Stimulated activated CD8-positive, alpha-beta memory T cell treated with anti-CD3 and anti-CD28 coated beads, Interleukin-12 subunit alpha, Interleukin-12 subunit beta, amount 100 ng/mL, for 4 hours (primary cell): ENCODE measurements around the gene TRPM3.

Experiments
- DNase-seq: peaks from one replicate; pipeline ENCODE4 v3.0.0-alpha.2; 2020; ENCODE audit warnings: low read depth

Gene TRPM3

DNA sequence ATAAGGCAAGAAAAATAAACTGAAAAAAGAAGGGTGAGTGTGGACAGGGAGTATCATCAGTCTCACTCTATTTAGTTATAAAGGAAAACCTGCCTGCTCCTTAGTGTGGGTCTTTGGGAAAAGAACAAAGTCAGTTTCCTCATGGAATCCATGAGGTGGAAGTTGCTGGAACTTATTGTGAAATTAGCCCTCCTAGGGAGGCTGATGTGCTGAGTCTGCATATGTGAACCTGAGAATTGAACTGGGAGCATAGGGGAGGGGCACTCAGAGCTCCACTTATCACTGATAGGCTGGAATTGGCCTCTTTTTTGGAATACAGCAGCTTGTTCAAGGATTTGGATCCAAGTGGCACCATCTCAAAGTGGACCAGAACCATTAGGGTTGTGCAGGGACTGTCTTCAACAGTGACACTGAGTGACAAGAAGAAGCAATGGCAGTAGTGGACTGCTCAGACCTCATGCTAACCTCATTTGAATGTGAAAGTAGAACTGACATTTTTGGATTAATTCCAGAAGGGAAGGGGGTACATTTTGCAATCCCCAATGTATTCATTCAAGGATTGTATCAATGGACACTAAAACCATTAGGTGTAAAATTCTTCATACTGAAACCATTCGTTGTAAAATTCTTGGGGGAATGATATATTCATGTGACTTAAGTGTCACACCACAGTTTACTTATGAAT lies 603.4 kb downstream of the TRPM3 start:
- DNase-seq, result no peak

DNA sequence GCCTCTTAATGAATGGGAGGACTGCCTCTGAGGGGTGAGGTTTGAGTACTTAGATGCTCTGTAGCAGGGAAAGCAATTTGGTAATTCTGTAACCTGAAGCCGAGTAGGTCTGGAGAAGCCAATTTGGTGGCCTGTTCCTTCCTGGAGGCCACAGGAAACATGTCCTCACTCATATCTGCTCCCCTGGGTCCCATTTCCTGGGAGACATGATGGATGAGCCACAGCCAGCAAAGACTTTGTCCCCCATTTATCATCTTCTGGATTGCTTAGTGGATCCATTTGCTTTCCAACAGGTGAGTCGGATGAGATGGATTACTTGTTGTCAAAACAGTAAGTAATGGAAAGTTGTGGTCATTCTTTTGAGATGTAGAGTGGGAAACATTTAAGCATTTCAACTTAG lies 607.1 kb downstream of the TRPM3 start:
- DNase-seq, result no peak

DNA sequence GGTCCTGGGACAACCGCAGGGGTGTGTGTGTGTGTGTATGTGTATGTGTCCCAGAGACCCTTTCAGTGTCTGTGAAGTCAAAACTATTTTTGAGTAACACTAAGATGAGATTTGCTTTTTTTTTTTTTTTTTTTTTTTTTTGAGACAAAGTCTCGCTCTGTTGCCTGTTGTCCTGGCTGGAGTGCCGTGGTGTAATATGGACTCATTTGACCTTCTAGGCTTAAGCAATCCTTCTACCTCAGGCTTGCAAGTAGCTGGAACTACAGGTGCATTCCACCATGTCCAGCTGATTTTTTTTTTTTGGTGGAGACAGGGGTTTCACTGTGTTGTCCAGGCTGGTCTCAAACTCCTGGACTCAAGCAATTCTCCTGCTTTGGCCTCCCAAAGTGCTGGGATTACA lies 609.6 kb downstream of the TRPM3 start:
- no peak for DNase-seq

DNA sequence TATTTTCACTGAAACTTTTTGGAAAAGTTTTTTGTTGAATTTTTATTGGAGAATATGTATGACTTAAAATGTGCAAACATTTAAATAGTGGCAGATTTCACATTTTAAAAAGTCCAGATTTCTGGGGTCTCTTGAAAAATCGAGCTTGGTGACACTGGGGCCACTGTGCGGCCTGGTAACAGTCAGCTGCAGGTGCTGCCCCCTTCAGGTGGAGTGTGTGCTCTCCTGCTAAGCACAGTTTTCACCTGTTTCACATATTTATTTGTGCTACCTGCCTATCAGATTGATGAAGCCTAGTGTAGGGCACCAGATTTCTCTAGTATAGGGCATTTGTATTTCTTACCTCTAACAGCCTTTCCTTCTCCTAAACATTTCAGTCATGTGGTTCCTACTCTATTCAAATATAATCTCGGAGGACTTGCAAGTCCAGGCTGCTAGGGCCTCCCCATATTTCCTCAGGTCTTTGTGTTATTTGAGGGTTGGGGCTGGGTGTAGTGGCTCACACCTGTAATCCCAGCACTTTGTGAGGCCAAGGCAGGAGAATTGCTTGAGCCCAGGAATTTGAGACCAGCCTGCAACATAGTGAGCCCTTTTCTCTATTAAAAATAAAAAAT lies 611.2 kb downstream of the TRPM3 start:
- no peak for DNase-seq

DNA sequence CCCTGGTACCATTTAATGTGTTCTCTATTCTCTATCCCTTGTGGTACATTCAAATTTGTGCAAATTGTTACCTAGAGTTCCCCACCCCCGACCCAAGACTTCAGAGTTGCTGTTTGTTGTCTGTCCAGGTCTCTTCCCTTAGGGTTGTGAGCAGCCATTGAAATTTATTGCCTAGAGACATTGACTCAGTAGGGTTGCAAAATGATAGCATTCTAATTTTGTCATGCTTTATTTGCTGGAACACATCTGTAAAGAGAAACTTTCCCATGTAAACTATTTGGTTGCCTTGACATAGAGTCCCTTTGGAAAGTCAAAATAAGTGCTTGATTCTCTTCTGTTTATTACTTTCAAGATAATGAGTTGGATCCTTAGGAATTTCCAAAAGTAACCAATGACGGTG lies 615.3 kb downstream of the TRPM3 start:
- DNase-seq, result no peak

DNA sequence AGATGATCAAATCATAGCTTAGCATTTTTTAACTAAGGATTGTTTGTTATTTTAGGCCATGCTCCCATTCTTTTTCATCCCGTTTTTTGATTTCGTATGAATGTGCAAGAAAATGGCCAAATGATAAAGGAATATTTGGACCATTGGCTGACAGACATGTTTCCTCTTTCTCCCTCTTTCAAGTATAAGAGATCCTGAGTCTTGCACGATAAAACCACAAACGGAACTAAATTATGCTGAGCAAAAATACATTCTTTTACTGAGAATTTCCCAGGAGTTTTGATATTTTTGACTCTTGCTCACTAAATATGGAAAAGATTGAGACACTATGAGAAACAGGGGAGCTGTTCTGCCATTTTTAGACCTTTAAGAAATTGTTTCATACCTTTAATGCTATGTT lies 616.6 kb downstream of the TRPM3 start:
- DNase-seq, result no peak

DNA sequence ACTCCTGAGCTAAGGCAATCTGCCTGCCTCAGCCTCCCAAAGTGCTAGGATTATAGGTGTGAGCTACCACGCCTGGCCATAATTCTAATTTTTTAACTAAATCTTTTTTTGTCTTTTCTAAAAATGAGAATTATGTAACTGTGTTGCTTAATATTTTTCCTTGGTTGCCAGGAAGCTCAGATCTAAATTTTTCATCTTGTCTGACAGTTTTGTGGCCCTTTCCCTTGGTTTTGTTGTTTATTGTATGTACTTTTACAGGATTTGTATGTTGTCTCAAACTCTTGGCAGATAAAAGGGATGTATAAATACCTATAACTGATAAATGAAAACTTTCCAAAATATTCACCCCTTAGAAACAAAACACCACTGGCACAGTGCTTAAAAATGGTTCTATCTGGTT lies 618.7 kb downstream of the TRPM3 start:
- DNase-seq, result no peak

DNA sequence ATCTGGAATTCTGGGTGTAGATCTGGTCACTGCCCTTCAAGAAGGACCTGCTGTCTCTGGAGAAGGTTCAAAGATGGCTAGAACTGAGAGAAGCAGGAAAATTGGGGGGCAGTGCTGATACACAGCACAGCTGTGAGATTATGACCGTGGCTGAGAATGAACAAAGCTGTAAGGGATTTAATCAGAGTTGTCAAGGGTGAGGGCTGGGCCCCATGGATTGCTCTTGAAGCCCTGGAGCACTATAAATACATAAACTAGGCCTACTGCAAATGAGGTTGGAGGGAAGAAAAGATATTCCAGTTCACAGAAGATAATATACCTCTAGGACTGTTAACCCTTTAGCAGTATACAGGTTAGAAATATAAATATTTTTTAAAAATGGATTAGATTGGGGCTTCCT lies 620.6 kb downstream of the TRPM3 start:
- no peak for DNase-seq

DNA sequence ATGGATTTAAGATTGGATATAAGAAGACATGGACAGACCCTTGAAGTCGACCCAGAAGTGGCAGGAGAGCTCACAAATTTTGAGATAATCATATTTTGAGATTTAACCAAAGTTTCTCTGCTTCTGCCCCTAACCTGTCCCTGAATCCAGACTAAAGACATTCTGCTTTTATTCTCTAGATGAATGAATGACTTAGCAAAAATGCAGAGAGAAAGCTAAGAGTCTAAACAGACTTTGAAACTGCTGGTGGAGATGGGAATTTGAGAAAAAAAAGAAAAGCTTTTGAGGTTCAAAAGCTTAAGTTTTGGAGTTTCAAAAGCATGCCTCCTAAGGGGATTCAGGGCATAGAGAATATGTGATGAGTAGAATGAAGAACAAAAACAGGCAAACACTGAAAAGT lies 621.8 kb downstream of the TRPM3 start:
- DNase-seq, result no peak

DNA sequence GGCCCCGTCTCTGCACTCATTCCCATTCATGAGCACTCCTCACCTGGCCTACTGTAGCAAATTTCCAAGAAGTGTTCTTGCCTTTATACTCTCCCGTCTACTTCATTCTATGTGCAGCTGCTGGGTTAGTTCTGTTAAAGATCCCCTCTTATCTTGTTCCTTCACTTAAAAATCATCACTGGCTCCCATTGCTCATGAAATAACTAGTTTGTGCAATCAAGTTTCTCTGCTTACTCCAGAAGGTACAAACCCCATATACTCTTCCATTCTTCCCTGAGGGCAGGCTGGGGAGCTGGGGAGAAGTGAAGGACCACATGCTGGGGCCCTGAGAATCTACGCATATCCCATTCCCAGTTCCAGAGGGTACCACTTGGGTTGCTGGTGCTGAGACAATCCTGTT lies 622.6 kb downstream of the TRPM3 start:
- no peak for DNase-seq

DNA sequence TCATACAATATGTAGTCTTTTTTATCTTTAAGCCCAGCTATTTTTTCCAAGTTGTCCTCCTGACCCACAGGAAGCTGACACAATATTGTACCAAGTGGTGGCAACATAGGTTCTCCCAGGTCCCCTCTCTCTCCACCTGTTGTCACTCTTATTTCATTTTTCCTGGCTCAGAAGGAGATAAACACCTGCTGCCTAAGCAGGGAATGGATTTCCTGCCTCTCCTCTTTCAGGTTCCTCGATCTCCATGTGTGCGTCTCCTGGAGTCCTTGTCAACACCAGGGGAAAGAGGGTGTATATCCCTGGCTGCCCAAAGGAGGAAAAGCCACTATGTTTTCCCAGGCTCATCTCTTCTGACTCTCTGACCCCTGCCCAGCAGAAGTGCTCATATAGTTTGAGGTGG lies 625.2 kb downstream of the TRPM3 start:
- DNase-seq, result no peak

DNA sequence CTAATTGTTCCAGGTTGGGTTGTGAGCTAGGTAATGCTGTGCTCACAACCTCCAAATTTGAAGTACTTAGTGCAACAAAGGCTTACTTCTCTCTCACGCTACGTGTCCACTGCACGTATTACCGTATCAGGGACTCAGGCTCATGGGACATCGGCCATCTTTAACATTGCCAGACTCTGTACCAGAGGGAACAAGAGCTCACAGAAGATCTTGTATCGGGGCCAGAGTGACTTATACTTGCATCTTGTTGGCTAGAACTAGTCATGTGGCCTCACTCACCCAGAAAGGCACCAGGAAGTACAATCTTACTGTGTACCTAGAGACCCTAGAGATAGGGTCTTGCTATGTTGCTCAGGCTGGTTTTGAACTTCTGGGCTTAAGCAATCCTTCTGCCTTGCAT lies 625.9 kb downstream of the TRPM3 start:
- no peak for DNase-seq

DNA sequence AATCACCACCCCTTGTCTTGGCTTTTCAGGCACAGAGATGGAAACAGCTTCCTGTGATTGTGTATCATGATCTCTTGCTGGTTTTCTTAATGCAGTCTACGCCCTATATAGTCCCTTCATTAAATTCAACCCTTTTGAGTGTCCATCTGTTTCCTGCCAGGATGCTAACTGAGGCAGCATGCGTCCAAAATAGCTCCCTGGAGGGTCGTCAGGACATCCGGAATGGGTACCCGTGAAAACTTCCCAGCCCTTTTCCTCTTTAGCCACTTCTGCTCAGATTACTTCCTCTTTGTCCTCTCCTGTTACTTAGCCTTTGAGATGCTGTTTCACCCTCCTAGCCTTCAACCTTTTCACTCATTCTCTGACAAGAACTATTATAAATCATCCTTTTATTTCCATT lies 627.2 kb downstream of the TRPM3 start:
- no peak for DNase-seq

DNA sequence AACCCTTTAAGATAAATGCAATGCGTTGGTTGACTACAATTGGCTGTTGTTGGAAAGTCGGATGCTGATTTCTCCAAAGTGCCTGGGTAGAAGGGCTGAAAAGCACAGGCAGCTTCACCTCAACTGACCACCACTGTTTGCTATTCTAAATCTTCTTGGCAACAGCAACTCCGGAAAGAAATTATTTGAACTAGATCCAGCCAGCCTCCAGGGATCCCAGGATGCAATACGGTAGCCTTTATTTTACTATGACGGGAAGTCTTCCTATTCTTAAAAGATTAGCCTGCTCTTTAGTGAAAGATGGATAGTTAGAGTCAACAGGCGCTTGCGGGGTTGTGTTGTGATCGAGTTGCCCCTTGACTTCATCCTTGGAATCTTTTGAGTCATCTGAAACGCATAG lies 628.4 kb downstream of the TRPM3 start:
- DNase-seq, result no peak

DNA sequence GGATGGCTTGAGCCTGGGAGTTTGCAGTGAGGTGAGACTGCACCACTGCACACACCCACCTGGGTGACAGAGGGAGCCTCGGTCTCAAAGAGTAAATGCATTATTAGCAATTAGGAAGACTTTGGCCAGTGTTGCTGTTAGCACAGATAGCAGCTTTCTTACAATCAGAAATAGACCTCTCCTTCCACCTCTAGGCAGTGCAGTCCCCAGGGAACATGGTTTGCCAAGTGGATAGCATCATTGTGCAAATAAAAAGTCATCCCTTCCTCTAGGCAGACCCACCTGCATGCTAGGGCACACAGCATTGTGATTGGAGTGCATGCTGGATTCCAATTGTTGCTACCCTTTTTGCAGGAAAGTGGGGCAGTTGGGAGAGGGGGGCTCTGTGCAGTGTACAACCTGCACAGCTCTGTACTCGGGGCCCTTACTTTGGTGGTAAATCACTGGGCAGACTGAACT lies 629.1 kb downstream of the TRPM3 start:
- no peak for DNase-seq

DNA sequence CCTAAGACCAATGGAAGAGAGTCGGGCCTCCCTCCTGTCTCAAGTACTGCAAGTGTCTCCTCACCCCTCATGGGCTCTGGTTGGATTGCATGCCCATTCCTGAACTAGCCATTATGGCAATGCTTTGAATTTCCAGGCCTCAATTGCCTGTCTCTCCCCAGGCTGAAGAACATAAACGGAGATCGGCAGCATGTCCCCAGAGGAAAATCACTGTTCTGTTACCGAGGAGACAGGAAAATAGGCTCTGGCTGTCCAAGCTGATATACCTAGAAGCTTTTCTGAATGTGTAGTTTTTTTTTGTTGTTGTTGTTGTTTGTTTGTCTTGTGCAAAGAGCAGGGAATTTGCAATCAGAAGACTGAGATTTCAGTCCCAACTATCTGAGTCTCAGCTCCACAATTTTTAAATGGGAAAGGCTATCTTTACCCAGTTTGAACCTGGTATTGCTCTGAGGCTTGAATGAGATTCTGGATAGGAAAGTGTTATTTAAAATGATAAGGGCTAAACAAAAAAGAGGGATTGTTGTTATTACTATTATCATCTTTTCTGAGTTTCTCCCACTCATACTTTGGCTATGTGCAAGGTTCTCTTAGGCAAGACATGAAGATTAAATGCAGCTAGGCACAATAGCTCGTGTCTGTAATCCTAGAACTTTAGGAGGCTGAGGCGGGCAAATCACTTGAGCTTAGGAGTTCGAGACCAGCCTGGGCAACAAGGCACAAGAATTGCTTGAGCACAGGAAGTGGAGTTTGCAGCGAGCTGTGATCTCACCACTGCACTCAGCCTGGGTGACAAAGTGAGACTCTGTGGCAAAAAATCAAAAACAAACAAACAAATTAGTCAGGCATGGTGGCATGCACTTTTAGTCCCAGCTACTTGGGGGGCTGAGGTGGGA lies 629.7 kb downstream of the TRPM3 start:
- no peak for DNase-seq

DNA sequence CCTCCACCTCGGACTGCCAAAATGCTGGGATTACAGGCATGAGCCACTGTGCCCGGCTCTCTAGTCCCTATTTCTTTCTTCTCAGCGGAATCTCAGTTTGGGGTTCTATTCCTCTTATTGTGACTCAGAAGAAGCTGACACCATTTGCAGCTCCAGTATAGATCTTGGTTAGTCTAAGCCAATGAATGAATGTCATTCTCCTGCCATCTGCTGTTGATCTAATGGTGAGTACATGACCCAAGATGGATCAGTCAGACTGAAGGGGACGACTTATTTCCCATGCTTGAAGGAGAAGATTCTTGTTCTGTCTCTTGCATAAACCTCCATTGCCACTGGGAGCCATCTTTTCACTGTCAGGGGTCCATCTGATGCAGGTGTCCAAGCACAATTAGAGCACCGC lies 630.9 kb downstream of the TRPM3 start:
- no peak for DNase-seq

DNA sequence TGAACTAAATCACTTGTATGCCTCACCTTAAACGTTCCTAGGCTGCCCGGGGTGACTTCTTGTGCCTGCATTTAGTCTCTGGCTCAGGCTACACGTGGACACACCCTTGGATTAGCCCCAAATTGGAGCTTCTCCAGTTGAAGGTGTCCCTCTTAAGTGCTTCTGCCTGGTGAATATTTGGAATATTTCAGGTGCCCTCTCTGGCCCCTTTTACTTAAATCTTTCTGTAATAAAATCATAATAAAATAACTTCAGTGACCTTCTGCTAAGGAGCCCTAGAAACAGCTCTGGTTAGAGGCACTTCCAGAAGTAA lies 632.7 kb downstream of the TRPM3 start:
- DNase-seq, result no peak

DNA sequence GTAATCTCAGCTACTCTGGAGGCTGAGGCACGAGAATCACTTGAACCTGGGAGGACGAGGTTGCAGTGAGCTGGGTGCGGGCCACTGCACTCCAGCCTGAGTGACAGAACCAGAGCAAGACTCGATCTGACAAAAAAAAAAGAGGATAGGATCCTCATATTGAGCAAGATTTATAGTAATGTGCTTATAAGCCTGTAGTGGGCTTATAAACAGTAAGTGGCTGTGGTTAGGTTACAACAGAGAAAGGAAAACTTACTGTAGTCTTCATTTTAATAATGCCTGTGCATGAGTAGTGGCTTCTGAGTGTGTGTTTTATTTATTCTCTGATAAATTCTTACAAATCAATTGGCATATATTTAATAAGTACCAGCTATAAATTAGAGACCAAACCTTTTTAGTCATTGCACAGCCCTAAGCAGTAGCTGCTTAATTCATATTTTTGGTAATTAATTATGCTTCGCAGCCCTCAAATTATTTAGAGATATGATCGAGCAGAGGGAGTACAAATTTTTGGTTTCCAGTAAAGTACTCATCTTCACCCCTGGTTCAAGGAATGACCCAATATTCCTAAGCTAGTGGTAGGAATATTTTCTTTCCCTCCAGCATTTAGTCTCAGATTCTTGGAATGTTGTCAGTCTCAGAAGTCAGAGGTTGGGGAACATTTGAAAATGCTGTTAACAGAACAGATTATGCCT lies 633.2 kb downstream of the TRPM3 start:
- DNase-seq, result no peak

DNA sequence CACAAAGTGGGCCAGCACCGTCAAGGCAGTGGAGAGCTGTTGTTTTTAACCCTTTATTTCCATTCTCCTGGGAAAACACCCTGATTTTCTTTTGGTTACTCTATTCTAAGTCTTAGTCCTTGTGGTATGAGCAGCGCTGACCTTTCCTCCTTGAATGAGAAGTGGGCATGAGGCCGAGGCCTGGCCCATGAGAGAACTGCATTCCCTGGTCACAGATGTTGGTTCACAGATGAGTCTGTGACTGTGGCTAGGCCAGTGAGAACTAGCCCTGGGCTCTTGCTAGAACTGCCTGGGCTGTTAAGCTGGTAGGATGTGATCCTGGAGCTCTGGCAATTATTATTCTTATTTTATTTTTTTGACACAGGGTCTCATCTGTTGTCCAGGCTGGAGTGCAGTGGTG lies 635.3 kb downstream of the TRPM3 start:
- no peak for DNase-seq

DNA sequence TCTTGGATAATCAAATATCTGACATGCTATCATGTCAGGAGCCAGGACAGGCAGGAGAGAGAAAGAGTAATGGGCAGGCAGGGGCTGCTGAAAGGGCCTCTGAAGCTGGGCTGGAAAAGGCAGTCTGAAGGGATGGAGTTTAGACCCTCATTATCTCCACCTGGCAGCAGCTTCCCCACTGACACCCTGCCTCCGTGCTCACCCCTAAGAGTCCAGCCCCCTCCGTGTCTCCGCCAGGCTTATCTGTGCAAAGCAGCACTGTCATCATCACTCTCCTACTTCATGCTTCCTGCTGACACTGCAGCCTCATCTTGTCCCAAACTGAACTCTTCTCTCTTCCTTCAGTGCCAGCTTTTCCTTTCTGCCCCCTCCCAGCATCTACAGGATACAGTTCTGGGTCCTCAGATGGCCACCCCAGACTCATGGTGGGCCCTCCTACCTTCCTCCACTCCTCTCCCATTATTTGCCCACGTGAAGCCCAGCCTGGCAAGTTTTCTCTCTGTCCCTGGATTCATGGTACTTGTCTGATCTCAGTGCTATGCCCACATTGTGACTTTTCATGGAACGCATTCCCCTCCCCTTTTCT lies 636.1 kb downstream of the TRPM3 start:
- DNase-seq, result no peak
